Lung (tissue), 12 donors: ENCODE data around the gene IGSF6. TPM values are rescaled to one million over a fixed set of nuclear protein-coding genes. Genes with fewer than 3 reads are reported as not detected.

Experiments
- ATAC-seq: fragments of 200-7000 bp; cut with Tn5 transposase; one replicate; pipeline ENCODE4 v1.9.1; 2020; ENCODE audit warnings: moderate number of reproducible peaks; ENCODE audit not compliant: insufficient read depth, low FRiP score
- DNase-seq, 3 donors: peaks; one replicate each; pipeline ENCODE4 v3.0.0-alpha.2; 2013 to 2017
- H3K27ac ChIP-seq, 2 donors: one replicate each; pipeline ENCODE4 v1.5.1; 2013; ENCODE audit warnings: mild to moderate bottlenecking in 2 of 2, moderate library complexity in 2 of 2, control low read depth in 1 of 2, inconsistent platforms in 1 of 2, low read depth in 1 of 2, low read length in 1 of 2
- H3K27me3 ChIP-seq, 3 donors: one replicate each; pipeline ENCODE4 v1.5.1; 2013; ENCODE audit warnings: low read length in 2 of 3; ENCODE audit not compliant: control insufficient read depth in 3 of 3, insufficient read depth in 3 of 3
- H3K36me3 ChIP-seq, 4 donors: one replicate each; pipeline ENCODE4 v1.5.1; 2013; ENCODE audit warnings: low read length in 4 of 4, mild to moderate bottlenecking in 1 of 4, moderate library complexity in 1 of 4; ENCODE audit not compliant: control insufficient read depth in 4 of 4, insufficient read depth in 4 of 4
- H3K4me1 ChIP-seq, 5 donors: one replicate each; pipeline ENCODE4 v1.5.1; 2013; ENCODE audit warnings: low read length in 5 of 5, mild to moderate bottlenecking in 2 of 5, moderate library complexity in 1 of 5; ENCODE audit not compliant: control insufficient read depth in 5 of 5, insufficient read depth in 5 of 5
- H3K4me3 ChIP-seq: one replicate; pipeline ENCODE4 v1.5.1; 2013; ENCODE audit warnings: mild to moderate bottlenecking, control low read depth, moderate library complexity
- H3K9ac ChIP-seq, 2 donors: one replicate each; pipeline ENCODE4 v1.5.1; 2013; ENCODE audit warnings: low read length in 2 of 2, control low read depth in 1 of 2; ENCODE audit not compliant: insufficient read depth in 1 of 2
- H3K9me3 ChIP-seq, 4 donors: one replicate each; pipeline ENCODE4 v1.5.1; 2013; ENCODE audit warnings: low read length in 3 of 4, mild to moderate bottlenecking in 1 of 4, moderate library complexity in 1 of 4; ENCODE audit not compliant: control insufficient read depth in 4 of 4, insufficient read depth in 3 of 4
- WGBS, 2 donors: extraction: QIAGEN DNeasy Blood & Tissue Kit; methylation state at CpG; one replicate each; pipeline ENCODE4 v1.1.7; 2013; 5-methylcytosine and 5-hydroxymethylcytosine counted together
- polyA plus RNA-seq, 2 donors: library from polyadenylated mRNA; stranded (reverse); fragments of 200-250 nt; gene quantifications; one replicate each; pipeline ENCODE4 v1.2.1, GENCODE V29; 2013
- total RNA-seq, 2 donors: library from RNA; depleted of rRNA in 1 of 2; stranded (reverse); fragments of >200 nt in 1 of 2; gene quantifications; one replicate each; pipeline ENCODE4 v1.2.1, GENCODE V29; 2014 to 2021
- TF ChIP-seq, protein P1 (sequence below): IDR thresholded peaks from 2 replicates; pipeline ENCODE4 v1.5.1; 2012; ENCODE audit warnings: mild to moderate bottlenecking; ENCODE audit errors: control extremely low read depth, extremely low read depth
- donor health status: control.
- donor health status: control.
- donor health status: Bipolar disorder and iron deficiency.
- donor health status: healthy.
- donor health status: DM: yes; HTN: yes; CAD: no.

IGSF6 gene
- total and polyA plus RNA-seq, 4 donors: 12.2 to 54.3 (median 38.8) TPM

- H3K36me3 ChIP-seq: peaks cover 0 to 30% (median 15%) of the 10 kb centered on the region in 4 donors
- DNase-seq (no peak), ATAC-seq (no peak)
- no peak overlapping the region for H3K9ac ChIP-seq
- 80 to 87% methylated on average over 1 of the region's 1 CpG for WGBS, 2 donors
- TF ChIP-seq, protein P1, sequence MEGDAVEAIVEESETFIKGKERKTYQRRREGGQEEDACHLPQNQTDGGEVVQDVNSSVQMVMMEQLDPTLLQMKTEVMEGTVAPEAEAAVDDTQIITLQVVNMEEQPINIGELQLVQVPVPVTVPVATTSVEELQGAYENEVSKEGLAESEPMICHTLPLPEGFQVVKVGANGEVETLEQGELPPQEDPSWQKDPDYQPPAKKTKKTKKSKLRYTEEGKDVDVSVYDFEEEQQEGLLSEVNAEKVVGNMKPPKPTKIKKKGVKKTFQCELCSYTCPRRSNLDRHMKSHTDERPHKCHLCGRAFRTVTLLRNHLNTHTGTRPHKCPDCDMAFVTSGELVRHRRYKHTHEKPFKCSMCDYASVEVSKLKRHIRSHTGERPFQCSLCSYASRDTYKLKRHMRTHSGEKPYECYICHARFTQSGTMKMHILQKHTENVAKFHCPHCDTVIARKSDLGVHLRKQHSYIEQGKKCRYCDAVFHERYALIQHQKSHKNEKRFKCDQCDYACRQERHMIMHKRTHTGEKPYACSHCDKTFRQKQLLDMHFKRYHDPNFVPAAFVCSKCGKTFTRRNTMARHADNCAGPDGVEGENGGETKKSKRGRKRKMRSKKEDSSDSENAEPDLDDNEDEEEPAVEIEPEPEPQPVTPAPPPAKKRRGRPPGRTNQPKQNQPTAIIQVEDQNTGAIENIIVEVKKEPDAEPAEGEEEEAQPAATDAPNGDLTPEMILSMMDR: no peak
- H3K27me3 ChIP-seq: no peaks in the 10 kb centered on the region
- no peaks in the 10 kb centered on the region for H3K9me3 ChIP-seq
- peaks cover 0 to 6% (median 0%) of the 10 kb centered on the region in 5 donors for H3K4me1 ChIP-seq
- no peak overlapping the region for H3K4me3 ChIP-seq
- no peak overlapping the region for H3K27ac ChIP-seq
Observed at GRCh38 chr16:21625026-21625425, 27.4 kb downstream of the IGSF6 start.

- TF ChIP-seq, protein P1: no peak
- Histone ChIP-seq H3K4me1 (peaks cover 0 to 10% (median 0%) of the 10 kb centered on the region in 5 donors), H3K4me3 (no peak overlapping the region), H3K27ac (no peak overlapping the region), H3K36me3 (peaks cover 3 to 22% (median 7%) of the 10 kb centered on the region in 4 donors), H3K27me3 (no peaks in the 10 kb centered on the region), H3K9me3 (no peaks in the 10 kb centered on the region), H3K9ac (no peak overlapping the region)
- no peak for DNase-seq
- 96 to 100% methylated on average over 1 of the region's 1 CpG for WGBS, 2 donors
- no peak for ATAC-seq
Observed at GRCh38 chr16:21622545-21622944, 29.9 kb downstream of the IGSF6 start.

- no peaks in the 10 kb centered on the region for H3K9me3 ChIP-seq
- no peak overlapping the region for H3K9ac ChIP-seq
- peaks cover 3 to 17% (median 5%) of the 10 kb centered on the region in 4 donors for H3K36me3 ChIP-seq
- no peak overlapping the region for H3K27ac ChIP-seq
- TF ChIP-seq, protein P1: no peak
- no peak for ATAC-seq
- H3K4me1 ChIP-seq: peaks cover 0 to 4% (median 0%) of the 10 kb centered on the region in 5 donors
- H3K27me3 ChIP-seq: no peaks in the 10 kb centered on the region
- no peak for DNase-seq
- H3K4me3 ChIP-seq: no peak overlapping the region
Observed at GRCh38 chr16:21620592-21620991, 31.8 kb downstream of the IGSF6 start.

GRCh38 chr16:21619765-21620425 lies 32.5 kb downstream of the IGSF6 start:
- H3K36me3 ChIP-seq: peaks cover 3 to 11% (median 5%) of the 10 kb centered on the region in 4 donors
- H3K4me1 ChIP-seq: peaks cover 0 to 4% (median 0%) of the 10 kb centered on the region in 5 donors
- no peak overlapping the region for H3K9ac ChIP-seq
- 89 to 92% methylated on average over 4 of the region's 4 CpGs for WGBS, 2 donors
- H3K9me3 ChIP-seq: no peaks in the 10 kb centered on the region
- ATAC-seq (no peak), DNase-seq (no peak)
- TF ChIP-seq, protein P1: no peak
- no peaks in the 10 kb centered on the region for H3K27me3 ChIP-seq
- no peak overlapping the region for H3K4me3 ChIP-seq
- no peak overlapping the region for H3K27ac ChIP-seq
